PC-9 (cell line): ENCODE results near the gene COPA.

ENCODE experiments used
- EZH2 ChIP-seq: fragments of 200-600 bp; sonication (generic); IDR thresholded peaks from 2 replicates; pipeline ENCODE4 v1.8.0; 2017; ENCODE audit warnings: antibody characterized with exemption, low read depth
- TF ChIP-seq, protein P1 (sequence below): fragments of 200-600 bp; sonication (generic); conservative IDR thresholded peaks from 2 replicates; pipeline ENCODE4 v1.6.1; 2017; ENCODE audit warnings: mixed run types, antibody characterized with exemption, mild to moderate bottlenecking, moderate library complexity

DNA sequence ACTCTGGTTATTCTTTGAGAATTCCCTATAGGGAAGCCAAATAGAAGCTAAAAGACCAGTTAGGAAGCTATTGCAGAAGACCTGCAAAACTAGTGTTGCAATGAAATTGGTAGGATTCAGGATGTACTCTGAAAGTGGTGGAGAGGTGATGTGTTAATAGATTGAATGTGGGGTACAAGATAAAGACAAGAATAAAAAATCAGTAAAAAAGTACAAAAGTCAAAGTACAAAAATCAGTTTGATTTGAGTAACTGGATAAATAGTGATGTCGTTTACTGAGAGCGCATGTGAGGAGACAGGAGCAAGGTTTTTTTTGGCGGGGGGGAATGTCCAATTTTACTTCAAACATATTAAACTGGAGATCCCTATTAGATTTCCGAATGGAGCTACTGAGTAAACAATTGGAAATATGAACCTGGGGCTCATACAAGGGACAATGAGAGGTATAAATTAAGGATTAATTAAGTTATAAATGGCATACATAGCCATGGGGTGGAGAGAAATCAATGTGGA is 78.2 kb downstream of the COPA start:
- TF ChIP-seq, protein P1, sequence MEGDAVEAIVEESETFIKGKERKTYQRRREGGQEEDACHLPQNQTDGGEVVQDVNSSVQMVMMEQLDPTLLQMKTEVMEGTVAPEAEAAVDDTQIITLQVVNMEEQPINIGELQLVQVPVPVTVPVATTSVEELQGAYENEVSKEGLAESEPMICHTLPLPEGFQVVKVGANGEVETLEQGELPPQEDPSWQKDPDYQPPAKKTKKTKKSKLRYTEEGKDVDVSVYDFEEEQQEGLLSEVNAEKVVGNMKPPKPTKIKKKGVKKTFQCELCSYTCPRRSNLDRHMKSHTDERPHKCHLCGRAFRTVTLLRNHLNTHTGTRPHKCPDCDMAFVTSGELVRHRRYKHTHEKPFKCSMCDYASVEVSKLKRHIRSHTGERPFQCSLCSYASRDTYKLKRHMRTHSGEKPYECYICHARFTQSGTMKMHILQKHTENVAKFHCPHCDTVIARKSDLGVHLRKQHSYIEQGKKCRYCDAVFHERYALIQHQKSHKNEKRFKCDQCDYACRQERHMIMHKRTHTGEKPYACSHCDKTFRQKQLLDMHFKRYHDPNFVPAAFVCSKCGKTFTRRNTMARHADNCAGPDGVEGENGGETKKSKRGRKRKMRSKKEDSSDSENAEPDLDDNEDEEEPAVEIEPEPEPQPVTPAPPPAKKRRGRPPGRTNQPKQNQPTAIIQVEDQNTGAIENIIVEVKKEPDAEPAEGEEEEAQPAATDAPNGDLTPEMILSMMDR: no peak
- no peak for TF ChIP-seq EZH2
